ENCODE data around the gene PVALB. TPM values are rescaled to one million over a fixed set of nuclear protein-coding genes. Genes with fewer than 3 reads are reported as not detected.

The PVALB gene
- total and polyA plus RNA-seq, 8 donors: 0.95 to 4.1 (median 2.1) TPM; not detected in 5

DNA sequence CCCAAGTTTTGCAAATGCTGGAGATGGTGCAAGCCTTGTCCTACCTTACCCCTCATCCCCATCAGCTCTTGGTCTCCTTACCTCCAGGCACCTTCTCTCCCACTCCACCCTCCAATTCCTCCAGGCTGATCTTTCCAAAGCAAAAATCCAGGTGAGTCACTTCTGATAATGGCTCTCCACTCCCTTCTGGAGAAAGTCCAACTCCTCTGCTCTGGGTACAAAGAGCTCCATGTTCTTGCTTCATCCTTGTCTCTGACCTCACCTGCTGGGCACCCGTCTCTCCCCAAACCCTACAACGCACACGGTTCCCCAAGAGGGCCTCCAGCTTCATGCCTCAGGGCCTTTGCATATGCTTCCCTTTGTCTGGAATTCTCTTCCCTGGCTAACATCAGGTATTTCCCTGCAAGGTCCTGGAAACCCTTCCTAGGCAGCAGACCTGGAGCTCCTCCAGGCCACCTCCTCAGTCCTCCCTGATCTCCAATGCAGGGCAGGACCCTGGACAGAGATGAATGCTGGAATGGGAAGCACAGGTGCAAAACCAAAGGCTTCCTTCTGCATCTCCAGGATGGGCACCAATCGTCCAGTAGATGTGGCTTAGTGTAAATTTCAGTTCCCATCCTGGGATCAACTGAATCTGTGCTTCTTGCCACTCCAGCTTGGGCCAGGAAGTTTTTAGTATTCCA is 63.6 kb downstream of the PVALB start:
- H3K27me3 ChIP-seq: peaks cover 6 to 50% (median 20%) of the 10 kb centered on the region in 3 donors
- H3K4me3 ChIP-seq: no peak overlapping the region
- no peaks in the 10 kb centered on the region for H3K9me3 ChIP-seq
- no peak for DNase-seq
- H3K4me1 ChIP-seq: peaks cover 0 to 8% (median 3%) of the 10 kb centered on the region in 4 donors
- no peak for TF ChIP-seq EP300 (IDR thresholded peaks at IDR 0.05)
- TF ChIP-seq, protein P1, sequence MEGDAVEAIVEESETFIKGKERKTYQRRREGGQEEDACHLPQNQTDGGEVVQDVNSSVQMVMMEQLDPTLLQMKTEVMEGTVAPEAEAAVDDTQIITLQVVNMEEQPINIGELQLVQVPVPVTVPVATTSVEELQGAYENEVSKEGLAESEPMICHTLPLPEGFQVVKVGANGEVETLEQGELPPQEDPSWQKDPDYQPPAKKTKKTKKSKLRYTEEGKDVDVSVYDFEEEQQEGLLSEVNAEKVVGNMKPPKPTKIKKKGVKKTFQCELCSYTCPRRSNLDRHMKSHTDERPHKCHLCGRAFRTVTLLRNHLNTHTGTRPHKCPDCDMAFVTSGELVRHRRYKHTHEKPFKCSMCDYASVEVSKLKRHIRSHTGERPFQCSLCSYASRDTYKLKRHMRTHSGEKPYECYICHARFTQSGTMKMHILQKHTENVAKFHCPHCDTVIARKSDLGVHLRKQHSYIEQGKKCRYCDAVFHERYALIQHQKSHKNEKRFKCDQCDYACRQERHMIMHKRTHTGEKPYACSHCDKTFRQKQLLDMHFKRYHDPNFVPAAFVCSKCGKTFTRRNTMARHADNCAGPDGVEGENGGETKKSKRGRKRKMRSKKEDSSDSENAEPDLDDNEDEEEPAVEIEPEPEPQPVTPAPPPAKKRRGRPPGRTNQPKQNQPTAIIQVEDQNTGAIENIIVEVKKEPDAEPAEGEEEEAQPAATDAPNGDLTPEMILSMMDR (IDR thresholded peaks at IDR 0.05): no peak
- no peak for TF ChIP-seq POLR2AphosphoS5 (IDR thresholded peaks at IDR 0.05)
- TF ChIP-seq POLR2A (IDR thresholded peaks at IDR 0.05): no peak
- 24 to 43% (median 29%) methylated on average over 4 of the region's 4 CpGs for WGBS, 5 donors
- no peaks in the 10 kb centered on the region for H3K36me3 ChIP-seq
- no peak overlapping the region for H3K27ac ChIP-seq
- intact Hi-C loops (cut with DNase I; ENCODE audit: low total_unique reads): no loop called here

Other genes with a start within 250 kb of the PVALB start
- gene CACNG2, start 113.3 kb downstream of the PVALB start, total RNA-seq: not detected
- not detected for gene CACNG2, start 113.3 kb downstream of the PVALB start, polyA plus RNA-seq
- 10 to 100 TPM in 3 of 5 donors, 1 to 10 TPM in 2; 8.2 to 36.1 (median 13.8) TPM for gene IFT27, start 40.9 kb downstream of the PVALB start, total RNA-seq
- 10 to 100 TPM; 19.4 to 31.5 (median 24.6) TPM for gene IFT27, start 40.9 kb downstream of the PVALB start, polyA plus RNA-seq
- 10 to 100 TPM in 1 of 5 donors, 1 to 10 TPM in 3, not detected in 1; 5.0 to 32.1 (median 6.8) TPM for gene NCF4, start 44.0 kb upstream of the PVALB start, total RNA-seq
- 10 to 100 TPM in 2 of 3 donors, 1 to 10 TPM in 1; 7.3 to 19.5 (median 16.3) TPM for gene NCF4, start 44.0 kb upstream of the PVALB start, polyA plus RNA-seq
- 10 to 100 TPM in 1 of 5 donors, 1 to 10 TPM in 4; 1.2 to 11.9 (median 3.6) TPM for gene CSF2RB, start 96.6 kb upstream of the PVALB start, total RNA-seq
- 1 to 10 TPM in 2 of 3 donors, under 1 TPM in 1; 0.92 to 1.4 (median 1.2) TPM for gene CSF2RB, start 96.6 kb upstream of the PVALB start, polyA plus RNA-seq
- 100 to 1,000 TPM in 1 of 5 donors, 10 to 100 TPM in 4; 51.8 to 709 (median 91.4) TPM for gene TST, start 202.4 kb upstream of the PVALB start, total RNA-seq
- 100 to 1,000 TPM in 2 of 3 donors, 10 to 100 TPM in 1; 87.1 to 377 (median 103) TPM for gene TST, start 202.4 kb upstream of the PVALB start, polyA plus RNA-seq
- 1,000 to 10,000 TPM in 1 of 5 donors, 100 to 1,000 TPM in 2, 10 to 100 TPM in 2; 48.3 to 1,943 (median 152) TPM for gene MPST, start 202.7 kb upstream of the PVALB start, total RNA-seq
- gene MPST, start 202.7 kb upstream of the PVALB start, polyA plus RNA-seq: 100 to 1,000 TPM; 123 to 178 (median 172) TPM
- 10 to 100 TPM in 2 of 5 donors, 1 to 10 TPM in 3; 1.8 to 82.8 (median 5.9) TPM for gene KCTD17, start 234.7 kb upstream of the PVALB start, total RNA-seq
- 10 to 100 TPM in 2 of 3 donors, 1 to 10 TPM in 1; 6.3 to 17.6 (median 12.1) TPM for gene KCTD17, start 234.7 kb upstream of the PVALB start, polyA plus RNA-seq